HCT116 (cell line): ENCODE measurements around the gene AVL9. TPM values are rescaled to one million over a fixed set of nuclear protein-coding genes. Genes with fewer than 3 reads are reported as not detected.

Experiments
- ATAC-seq: fragments of 200-7000 bp; cut with Tn5 transposase; 2 replicates; pipeline ENCODE4 v1.9.1; 2020; ENCODE audit warnings: mild to moderate bottlenecking, moderate library complexity
- BruUV-seq: library from RNA; stranded (reverse); fragments of 400-500 nt; replicated peaks from 2 replicates; lab custom pipeline; 2021; lab: Mats Ljungman, UMichigan
- CTCF ChIA-PET: fragments of 300-600 bp; sonication (Branson Sonifier 250); formaldehyde crosslinking; loops from one replicate; lab custom pipeline; 2021; ENCODE audit warnings: antibody characterized with exemption; lab: Charles Lee
- POLR2A ChIA-PET: fragments of 300-600, 350-600 bp; sonication (Branson Sonifier 250); formaldehyde crosslinking; loops from one replicate; lab custom pipeline; 2021; ENCODE audit warnings: antibody characterized with exemption; lab: Charles Lee
- RAD21 ChIA-PET, 2 experiments: fragments of 300-600 bp; sonication (Branson Sonifier 250); formaldehyde crosslinking; loops; one replicate each; lab custom pipeline; 2023; ENCODE audit warnings: low total read pairs in 2 of 2; ENCODE audit not compliant: uncharacterized antibody in 2 of 2, unreplicated experiment in 2 of 2, low non-redundant PET in 1 of 2; lab: Charles Lee
- DNase-seq: peaks from one replicate; pipeline ENCODE4 v3.0.0-alpha.2; 2010; ENCODE audit warnings: low read depth, low spot score
- H2AFZ ChIP-seq: fragments of 200-600 bp; shearing (Covaris generic), sonication (generic); 2 replicates; pipeline ENCODE4 v1.6.1; 2017; ENCODE audit warnings: low read depth, mixed run types, mixed read lengths, antibody characterized with exemption, low read length; ENCODE audit not compliant: poor library complexity, severe bottlenecking
- H3K27ac ChIP-seq: 2 replicates; pipeline ENCODE4 v1.5.1; 2012; ENCODE audit warnings: low read depth, low read length
- H3K27me3 ChIP-seq: fragments of 200-600 bp; sonication (generic); 2 replicates; pipeline ENCODE4 v1.6.1; 2016; ENCODE audit warnings: mixed run types, low read length, mixed read lengths; ENCODE audit not compliant: insufficient read depth
- H3K36me3 ChIP-seq, 2 experiments: fragments of 200-500 bp in 1 of 2; fragments of 200-600 bp in 1 of 2; sonication (Bioruptor generic) in 1 of 2; sonication (generic) in 1 of 2; 2 replicates each; pipeline versions ENCODE4 v1.5.1 to v1.6.1; 2014 to 2016; ENCODE audit warnings: low read length in 2 of 2, inconsistent platforms in 1 of 2, mixed read lengths in 1 of 2, mixed run types in 1 of 2; ENCODE audit not compliant: insufficient read depth in 2 of 2, control insufficient read depth in 1 of 2
- H3K4me1 ChIP-seq, 2 experiments: fragments of 200-600 bp in 1 of 2; sonication (generic) in 1 of 2; 2 replicates each; pipeline versions ENCODE4 v1.5.1 to v1.6.1; 2012 to 2017; ENCODE audit warnings: low read length in 2 of 2, inconsistent platforms in 1 of 2, mild to moderate bottlenecking in 1 of 2, mixed read lengths in 1 of 2, mixed run types in 1 of 2, moderate library complexity in 1 of 2; ENCODE audit not compliant: insufficient read depth in 2 of 2, control insufficient read depth in 1 of 2
- H3K4me2 ChIP-seq: fragments of 200-600 bp; sonication (generic); 2 replicates; pipeline ENCODE4 v1.6.1; 2017; ENCODE audit warnings: mixed run types, low read length, mixed read lengths
- H3K4me3 ChIP-seq, 2 experiments: fragments of 200-600 bp in 1 of 2; sonication (generic) in 1 of 2; replicated peaks in 1 of 2; 2 replicates each; pipeline ENCODE4 v1.5.1; 2011 to 2016; ENCODE audit warnings: low read length in 2 of 2, control low read depth in 1 of 2, low read depth in 1 of 2, mild to moderate bottlenecking in 1 of 2, mixed read lengths in 1 of 2, mixed run types in 1 of 2
- H3K79me2 ChIP-seq: fragments of 200-600 bp; sonication (generic); 2 replicates; pipeline ENCODE4 v1.6.1; 2017; ENCODE audit warnings: mild to moderate bottlenecking, mixed run types, low read length, moderate library complexity, mixed read lengths; ENCODE audit not compliant: insufficient read depth
- H3K9ac ChIP-seq: fragments of 200-600 bp; sonication (generic); 2 replicates; pipeline ENCODE4 v1.6.1; 2016; ENCODE audit warnings: low read length, mixed read lengths
- H3K9me2 ChIP-seq: fragments of 200-600 bp; sonication (generic), shearing (Covaris generic); 2 replicates; pipeline ENCODE4 v1.6.1; 2017; ENCODE audit warnings: mixed run types, mild to moderate bottlenecking, moderate library complexity; ENCODE audit not compliant: insufficient read depth
- H3K9me3 ChIP-seq, 2 experiments: fragments of 200-500 bp in 1 of 2; fragments of 200-600 bp in 1 of 2; sonication (Bioruptor generic) in 1 of 2; sonication (generic) in 1 of 2; 2 replicates each; pipeline ENCODE4 v1.6.1; 2014 to 2017; ENCODE audit warnings: low read length in 2 of 2, mixed read lengths in 2 of 2, inconsistent platforms in 1 of 2, low read depth in 1 of 2, mild to moderate bottlenecking in 1 of 2, mixed run types in 1 of 2, moderate library complexity in 1 of 2; ENCODE audit not compliant: control insufficient read depth in 1 of 2, insufficient read depth in 1 of 2
- H4K20me1 ChIP-seq: fragments of 200-600 bp; sonication (generic), shearing (Covaris generic); 2 replicates; pipeline ENCODE4 v1.6.1; 2017; ENCODE audit warnings: mixed run types, mild to moderate bottlenecking, moderate library complexity; ENCODE audit not compliant: insufficient read depth
- CBX3 ChIP-seq: IDR thresholded peaks from 2 replicates; pipeline ENCODE4 v1.6.1; 2012; ENCODE audit warnings: low read depth
- EGR1 ChIP-seq: IDR thresholded peaks from 2 replicates; pipeline ENCODE4 v1.6.1; 2012; ENCODE audit warnings: low read depth
- SP1 ChIP-seq: IDR thresholded peaks from 2 replicates; pipeline ENCODE4 v1.6.1; 2012; ENCODE audit warnings: low read depth
- TCF7L2 ChIP-seq: IDR thresholded peaks from 2 replicates; pipeline ENCODE4 v1.7.0; 2011; ENCODE audit warnings: borderline replicate concordance, inconsistent platforms; ENCODE audit not compliant: insufficient read depth, insufficient read length; ENCODE audit errors: extremely low read depth
- ZFX ChIP-seq: fragments of 450-650 bp; IDR thresholded peaks from 2 replicates; pipeline ENCODE4 v1.6.1; 2017
- ZNF274 ChIP-seq: fragments of 200-500 bp; sonication (Bioruptor generic); IDR thresholded peaks from 2 replicates; pipeline ENCODE4 v1.6.1; 2014; ENCODE audit warnings: mild to moderate bottlenecking, low read depth, low read length, inconsistent platforms
- intact Hi-C: fragments of 100-400 bp; cut with micrococcal nuclease; formaldehyde crosslinking; loops from 2 replicates; pipeline ENCODE4 v1.10.0; 2022
- total RNA-seq: library from RNA; stranded (reverse); gene quantifications from one replicate; pipeline ENCODE4 v1.2.1, GENCODE V29; 2021; ENCODE audit not compliant: unreplicated experiment
- TF ChIP-seq, protein P1 (sequence below): IDR thresholded peaks from 2 replicates; pipeline ENCODE4 v1.6.1; 2011; ENCODE audit warnings: mild to moderate bottlenecking, low read length, moderate library complexity; ENCODE audit not compliant: insufficient replicate concordance; ENCODE audit errors: extremely low read depth
- TF ChIP-seq, protein P2 (sequence below): IDR thresholded peaks from 2 replicates; pipeline ENCODE4 v1.6.1; 2012

The AVL9 gene
- total RNA-seq, 1 experiment from 2014 or later: 89.0 TPM

DNA sequence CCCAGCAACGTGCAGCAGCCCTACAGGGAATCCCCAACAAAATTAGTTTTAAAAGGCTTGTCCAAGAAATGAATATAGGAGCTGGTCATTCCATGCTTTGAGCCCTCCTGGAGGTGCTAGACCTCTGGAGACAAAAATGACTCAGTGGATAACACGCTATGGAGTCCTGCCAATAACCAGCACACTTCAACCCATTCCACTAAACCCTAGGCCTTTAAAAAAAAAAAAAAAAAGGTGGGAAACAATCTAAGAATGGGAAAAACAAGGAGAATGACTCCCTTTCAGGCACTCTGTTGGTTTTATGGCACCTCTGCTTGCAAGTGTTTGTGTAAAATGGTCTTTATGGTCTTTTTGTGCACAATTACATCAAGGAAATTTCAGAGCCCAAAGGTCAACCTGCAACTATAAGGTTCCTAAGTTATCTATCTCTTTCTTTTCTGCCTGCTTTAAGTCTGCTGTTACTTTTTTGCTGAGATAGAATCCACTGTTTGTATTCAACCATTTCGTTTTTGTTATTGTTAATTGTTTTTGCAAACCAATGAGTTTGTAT is 21.3 kb downstream of the AVL9 start:
- Histone ChIP-seq H3K27me3 (no peaks in the 10 kb centered on the region), H3K9me3 (peaks cover 16 to 18% of the 10 kb centered on the region in 2 experiments; a peak in 3 of 4 replicates), H3K9ac (no peak overlapping the region), H3K4me1 (no peaks in the 10 kb centered on the region), H3K4me3 (no peak overlapping the region), H3K36me3 (peaks cover 0 to 19% of the 10 kb centered on the region in 2 experiments; a peak in 1 of 4 replicates), H3K9me2 (no peaks in the 10 kb centered on the region), H2AFZ (no peak overlapping the region), H3K4me2 (no peak overlapping the region), H4K20me1 (no peaks in the 10 kb centered on the region), H3K79me2 (peaks cover 69% of the 10 kb centered on the region), H3K27ac (no peak overlapping the region)
- ATAC-seq (no peak), DNase-seq (no peak)
- no TSS peak for BruUV-seq
- no peak for TF ChIP-seq EGR1
- no peak for TF ChIP-seq ZNF274
- TF ChIP-seq CBX3: no peak
- no peak for TF ChIP-seq TCF7L2
- TF ChIP-seq SP1: no peak
- TF ChIP-seq ZFX: no peak
- TF ChIP-seq, protein P1, sequence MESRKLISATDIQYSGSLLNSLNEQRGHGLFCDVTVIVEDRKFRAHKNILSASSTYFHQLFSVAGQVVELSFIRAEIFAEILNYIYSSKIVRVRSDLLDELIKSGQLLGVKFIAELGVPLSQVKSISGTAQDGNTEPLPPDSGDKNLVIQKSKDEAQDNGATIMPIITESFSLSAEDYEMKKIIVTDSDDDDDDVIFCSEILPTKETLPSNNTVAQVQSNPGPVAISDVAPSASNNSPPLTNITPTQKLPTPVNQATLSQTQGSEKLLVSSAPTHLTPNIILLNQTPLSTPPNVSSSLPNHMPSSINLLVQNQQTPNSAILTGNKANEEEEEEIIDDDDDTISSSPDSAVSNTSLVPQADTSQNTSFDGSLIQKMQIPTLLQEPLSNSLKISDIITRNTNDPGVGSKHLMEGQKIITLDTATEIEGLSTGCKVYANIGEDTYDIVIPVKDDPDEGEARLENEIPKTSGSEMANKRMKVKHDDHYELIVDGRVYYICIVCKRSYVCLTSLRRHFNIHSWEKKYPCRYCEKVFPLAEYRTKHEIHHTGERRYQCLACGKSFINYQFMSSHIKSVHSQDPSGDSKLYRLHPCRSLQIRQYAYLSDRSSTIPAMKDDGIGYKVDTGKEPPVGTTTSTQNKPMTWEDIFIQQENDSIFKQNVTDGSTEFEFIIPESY: no peak
- TF ChIP-seq, protein P2, sequence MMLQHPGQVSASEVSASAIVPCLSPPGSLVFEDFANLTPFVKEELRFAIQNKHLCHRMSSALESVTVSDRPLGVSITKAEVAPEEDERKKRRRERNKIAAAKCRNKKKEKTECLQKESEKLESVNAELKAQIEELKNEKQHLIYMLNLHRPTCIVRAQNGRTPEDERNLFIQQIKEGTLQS: no peak
- CTCF ChIA-PET: no interaction called here
- intact Hi-C loops: no loop called here
- POLR2A ChIA-PET: no interaction called here
- RAD21 ChIA-PET: no interaction called here
